Left ventricle myocardium inferior (tissue), 1 donor: ENCODE data around the gene SLC17A5. TPM values are rescaled to one million over a fixed set of nuclear protein-coding genes. Genes with fewer than 3 reads are reported as not detected.

ENCODE experiments used
- DNase-seq: peaks from one replicate; pipeline ENCODE4 v3.0.0-alpha.2; 2020
- H3K27ac ChIP-seq: fragments of 200-600 bp; replicated peaks from 2 replicates; pipeline ENCODE4 v1.8.0; 2021
- H3K27me3 ChIP-seq: fragments of 200-600 bp; 2 replicates; pipeline ENCODE4 v1.8.0; 2021; ENCODE audit warnings: low read depth
- H3K36me3 ChIP-seq: fragments of 200-600 bp; 2 replicates; pipeline ENCODE4 v1.8.0; 2021
- H3K4me1 ChIP-seq: fragments of 200-600 bp; 2 replicates; pipeline ENCODE4 v1.8.0; 2021
- H3K4me3 ChIP-seq: fragments of 200-600 bp; 2 replicates; pipeline ENCODE4 v1.8.0; 2021; ENCODE audit warnings: mild to moderate bottlenecking, moderate library complexity
- H3K9me3 ChIP-seq: fragments of 200-600 bp; replicated peaks from 2 replicates; pipeline ENCODE4 v1.8.0; 2021
- CTCF ChIP-seq: fragments of 200-600 bp; IDR thresholded peaks from 2 replicates; pipeline ENCODE4 v1.8.0; 2021; ENCODE audit warnings: antibody characterized with exemption, mild to moderate bottlenecking, borderline replicate concordance
- intact Hi-C: fragments of 100-400 bp; cut with micrococcal nuclease; formaldehyde crosslinking; loops from one replicate; pipeline ENCODE4 v1.11.0; 2022
- total RNA-seq: library from RNA; stranded (reverse); fragmentation: NEBNext Ultra II Directional; extraction: Animal tissue kit (Norgen Biotek cat#: 25700); gene quantifications from one replicate; pipeline ENCODE4 v1.2.1, GENCODE V29; 2021
- donor health status: DM: no; HTN: yes; CAD: no; lungs with severe emphysema.

The SLC17A5 gene
- total RNA-seq, 1 donor from 2014 or later = 5.3 TPM

- no peak for TF ChIP-seq CTCF
- Histone ChIP-seq H3K4me3 (no peak overlapping the region), H3K9me3 (no peaks in the 10 kb centered on the region), H3K27me3 (no peaks in the 10 kb centered on the region), H3K27ac (no peak overlapping the region), H3K36me3 (peaks cover 76% of the 10 kb centered on the region), H3K4me1 (peaks cover 5% of the 10 kb centered on the region)
- intact Hi-C loops = no loop called here
- DNase-seq = no peak
These were observed 39.0 kb downstream of the SLC17A5 start for GRCh38 chr6:73614802-73615201.

- intact Hi-C loops = no loop called here
These were observed 39.8 kb downstream of the SLC17A5 start for GRCh38 chr6:73613806-73614536.

GRCh38 chr6:73612611-73613010, 41.2 kb downstream of the SLC17A5 start:
- TF ChIP-seq CTCF = no peak
- Histone ChIP-seq H3K4me3 (no peak overlapping the region), H3K4me1 (peaks cover 5% of the 10 kb centered on the region), H3K36me3 (peaks cover 86% of the 10 kb centered on the region), H3K27me3 (no peaks in the 10 kb centered on the region), H3K9me3 (no peaks in the 10 kb centered on the region), H3K27ac (no peak overlapping the region)
- no peak for DNase-seq
- intact Hi-C loops = no loop called here

More at GRCh38 chr6:73613806-73614536, 39.8 kb downstream of the SLC17A5 start:
- no peak for DNase-seq
- Histone ChIP-seq H3K36me3 (peaks cover 83% of the 10 kb centered on the region), H3K9me3 (no peaks in the 10 kb centered on the region), H3K27ac (no peak overlapping the region), H3K4me3 (no peak overlapping the region), H3K27me3 (no peaks in the 10 kb centered on the region), H3K4me1 (peaks cover 5% of the 10 kb centered on the region)
- no peak for TF ChIP-seq CTCF

GRCh38 chr6:73610444-73611275, 43.1 kb downstream of the SLC17A5 start:
- intact Hi-C loops = no loop called here

GRCh38 chr6:73608761-73609160, 45.0 kb downstream of the SLC17A5 start:
- Histone ChIP-seq H3K4me3 (no peak overlapping the region), H3K9me3 (no peaks in the 10 kb centered on the region), H3K36me3 (peaks cover 87% of the 10 kb centered on the region), H3K27ac (no peak overlapping the region), H3K4me1 (peaks cover 9% of the 10 kb centered on the region), H3K27me3 (no peaks in the 10 kb centered on the region)
- DNase-seq = no peak
- intact Hi-C loops = loop anchor here (5.0 kb wide), 1 partner anchor 91 kb away; no protein-coding TSS in a partner anchor
- TF ChIP-seq CTCF = no peak

More at GRCh38 chr6:73610444-73611275, 43.1 kb downstream of the SLC17A5 start:
- Histone ChIP-seq H3K27ac (no peak overlapping the region), H3K27me3 (no peaks in the 10 kb centered on the region), H3K4me3 (no peak overlapping the region), H3K9me3 (no peaks in the 10 kb centered on the region), H3K4me1 (peaks cover 5% of the 10 kb centered on the region), H3K36me3 (peaks cover 94% of the 10 kb centered on the region)
- TF ChIP-seq CTCF = peak; percentile 79
- DNase-seq = no peak
